CD4-positive, alpha-beta T cell treated with Interleukin-12 subunit alpha and Interleukin-12 subunit beta, for 1 hour (primary cell): ENCODE results near the gene UBQLNL.
A peak's percentile ranks its signal among the peaks of the same experiment; 100 is the strongest.

ENCODE experiments used
- DNase-seq: peaks from one replicate; pipeline ENCODE4 v3.0.0-alpha.2; 2020

UBQLNL gene

GRCh38 chr11:5507177-5507932 lies 9.1 kb downstream of the UBQLNL start:
- DNase-seq: no peak

DNA sequence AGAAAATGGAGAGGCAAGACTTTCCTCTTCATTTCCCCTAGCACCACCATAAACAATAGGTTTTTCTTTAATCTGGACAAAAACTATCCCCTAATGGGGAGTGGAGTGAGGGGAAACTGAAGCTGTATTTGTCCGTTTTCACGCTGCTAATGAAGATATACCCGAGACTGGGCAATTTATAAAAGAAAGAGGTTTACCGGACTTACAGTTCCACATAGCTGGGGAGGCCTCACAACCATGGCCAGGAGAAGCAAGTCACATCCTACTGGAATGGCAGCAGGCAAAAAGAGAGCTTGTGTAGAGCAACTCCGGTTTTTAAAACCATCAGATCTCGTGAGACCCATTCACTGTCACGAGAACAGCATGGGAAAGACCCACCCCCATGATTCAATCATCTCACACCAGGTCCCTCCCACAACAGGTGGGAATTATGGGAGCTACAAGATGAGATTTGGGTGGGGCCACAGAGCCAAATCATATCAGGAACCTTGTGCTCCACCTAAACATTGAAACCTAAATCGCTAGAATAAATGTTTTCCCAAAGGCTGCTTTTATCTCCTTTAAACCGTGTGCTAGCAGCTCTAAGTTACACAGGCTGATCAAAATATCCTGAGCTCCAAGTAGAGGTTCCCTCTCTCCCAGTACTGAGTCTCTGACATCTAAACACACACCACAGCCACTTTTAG lies 11.0 kb downstream of the UBQLNL start:
- no peak for DNase-seq

DNA sequence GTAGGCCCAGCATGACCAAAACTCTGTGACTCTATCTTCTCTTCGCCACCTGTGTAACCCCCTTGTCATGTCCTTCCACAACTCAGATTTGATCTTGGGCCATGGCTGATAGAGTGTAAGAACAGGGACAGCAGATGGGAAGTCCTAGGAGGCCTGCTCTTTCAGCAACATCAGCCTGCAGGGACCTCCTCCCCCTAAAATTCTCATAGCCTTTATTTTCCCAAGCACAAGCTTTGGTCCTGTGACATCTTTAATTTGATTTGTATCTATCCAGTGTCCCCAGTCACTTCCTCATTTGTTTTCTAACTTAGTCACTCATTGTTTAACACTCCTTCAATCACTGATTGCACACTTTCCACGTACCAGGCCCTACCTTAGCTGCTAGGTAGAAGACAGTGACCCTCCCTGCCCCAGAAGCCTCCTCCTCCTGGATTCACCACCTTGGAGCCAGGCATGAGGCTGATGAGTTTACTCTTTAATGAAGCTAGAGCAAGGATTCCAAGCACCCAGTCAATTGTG lies 12.0 kb downstream of the UBQLNL start:
- no peak for DNase-seq

GRCh38 chr11:5500393-5500801 lies 16.1 kb downstream of the UBQLNL start:
- no peak for DNase-seq

DNA sequence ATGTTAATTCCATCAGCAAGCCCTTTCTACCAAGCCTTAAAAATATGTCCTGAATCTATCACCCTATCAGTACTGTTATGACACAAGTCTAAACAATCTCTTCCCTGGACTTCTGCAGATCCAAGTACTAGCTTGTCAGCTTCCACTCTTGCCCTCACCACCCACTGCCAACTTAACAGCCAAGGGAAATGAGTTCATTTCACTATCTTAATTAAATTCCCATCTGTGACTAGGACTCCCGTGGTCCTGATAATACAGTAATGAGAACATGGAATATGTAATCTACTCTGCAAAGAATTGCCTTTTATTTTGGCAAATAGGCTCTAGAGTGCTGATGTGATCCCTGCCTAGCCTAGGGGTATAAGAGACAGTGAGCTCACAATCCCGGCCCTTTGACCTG lies 16.8 kb downstream of the UBQLNL start:
- no peak for DNase-seq

DNA sequence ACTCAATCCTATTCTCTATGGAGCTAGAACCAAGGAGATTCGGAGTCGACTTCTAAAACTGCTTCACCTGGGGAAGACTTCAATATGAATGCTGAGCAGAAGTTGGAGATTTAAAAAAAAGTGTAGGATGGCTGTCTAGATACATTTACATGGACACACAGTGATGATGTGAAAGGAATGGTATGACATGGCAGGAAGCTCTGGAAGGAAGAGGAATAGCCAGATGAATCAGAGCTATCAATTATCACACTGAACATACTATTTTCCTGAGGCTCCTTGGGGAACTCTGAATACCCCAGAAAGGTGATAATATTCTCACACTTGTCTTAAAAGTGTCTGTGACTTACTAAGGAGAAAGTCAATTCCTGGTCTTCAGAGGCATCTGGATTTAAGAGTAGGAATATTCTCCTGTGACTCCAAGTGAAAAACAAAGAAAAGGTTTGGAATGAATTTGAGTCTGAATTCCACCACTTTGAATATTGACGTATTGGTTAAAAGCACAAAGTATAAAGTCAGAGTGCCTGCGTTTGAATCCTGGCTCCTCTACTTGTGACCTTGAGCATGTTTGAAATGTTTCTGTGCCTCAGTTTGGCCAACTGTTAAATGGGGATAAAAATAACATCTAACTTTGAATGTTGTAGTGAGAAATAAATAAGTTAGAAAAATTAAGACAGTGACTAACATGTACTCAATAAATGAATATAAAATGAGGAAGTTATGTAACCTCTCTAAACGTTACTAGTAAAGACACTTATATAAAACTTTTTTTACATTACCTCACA lies 26.7 kb downstream of the UBQLNL start:
- DNase-seq: no peak

DNA sequence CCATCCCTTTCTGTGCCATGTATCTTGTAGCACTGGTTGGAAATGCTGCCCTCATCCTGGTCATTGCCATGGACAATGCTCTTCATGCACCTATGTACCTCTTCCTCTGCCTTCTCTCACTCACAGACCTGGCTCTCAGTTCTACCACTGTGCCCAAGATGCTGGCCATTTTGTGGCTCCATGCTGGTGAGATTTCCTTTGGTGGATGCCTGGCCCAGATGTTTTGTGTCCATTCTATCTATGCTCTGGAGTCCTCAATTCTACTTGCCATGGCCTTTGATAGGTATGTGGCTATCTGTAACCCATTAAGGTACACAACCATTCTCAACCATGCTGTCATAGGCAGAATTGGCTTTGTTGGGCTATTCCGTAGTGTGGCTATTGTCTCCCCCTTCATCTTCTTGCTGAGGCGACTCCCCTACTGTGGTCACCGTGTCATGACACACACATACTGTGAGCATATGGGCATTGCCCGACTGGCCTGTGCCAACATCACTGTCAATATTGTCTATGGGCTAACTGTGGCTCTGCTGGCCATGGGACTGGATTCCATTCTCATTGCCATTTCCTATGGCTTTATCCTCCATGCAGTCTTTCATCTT lies 27.6 kb downstream of the UBQLNL start:
- no peak for DNase-seq

- DNase-seq: no peak
These were observed 28.1 kb downstream of the UBQLNL start, which contains the start of gene OR52D1 for GRCh38 chr11:5488385-5488784. Gene OR52D1, plus strand, starts transcription at chr11:5488685. Its CDS starts 22 bp downstream, at chr11:5488707.

DNA sequence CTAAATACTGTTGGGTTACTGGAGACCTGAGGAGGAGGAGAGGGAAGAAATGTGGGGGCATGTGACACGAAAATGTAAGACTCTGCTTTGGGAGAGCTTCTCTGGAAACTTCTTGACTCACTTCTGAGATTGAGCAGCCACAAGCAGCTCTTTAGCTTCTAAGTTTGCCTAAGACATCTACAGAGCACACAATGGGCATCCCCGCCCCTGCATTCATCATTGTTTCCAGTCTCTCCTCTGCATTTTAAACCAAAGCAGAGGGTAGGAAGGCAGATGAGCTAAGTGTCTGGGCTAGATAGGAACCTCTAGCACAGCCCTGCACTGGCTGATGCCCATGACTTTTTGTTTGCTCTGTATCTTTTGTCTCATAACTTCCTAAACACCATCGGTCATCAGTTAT lies 30.1 kb downstream of the UBQLNL start:
- DNase-seq: no peak

DNA sequence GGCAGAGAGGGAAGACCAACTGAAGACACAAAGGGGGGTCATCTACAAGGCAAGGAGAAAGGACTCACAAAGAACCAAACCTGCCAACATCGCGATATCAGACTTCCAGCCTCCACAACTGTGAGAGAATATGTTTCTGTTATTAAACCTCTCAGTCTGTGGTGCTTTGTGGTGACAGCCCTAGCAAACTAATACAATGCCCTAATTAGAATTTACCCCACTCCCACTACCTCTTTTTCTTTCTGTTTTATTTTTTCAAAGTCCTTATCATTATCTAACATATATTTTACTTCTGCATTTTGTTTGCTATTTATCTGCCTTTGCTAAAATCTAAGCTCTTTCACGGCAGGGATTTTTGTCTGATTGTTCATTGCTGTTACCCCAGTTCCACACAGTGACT lies 30.5 kb downstream of the UBQLNL start:
- DNase-seq: no peak

DNA sequence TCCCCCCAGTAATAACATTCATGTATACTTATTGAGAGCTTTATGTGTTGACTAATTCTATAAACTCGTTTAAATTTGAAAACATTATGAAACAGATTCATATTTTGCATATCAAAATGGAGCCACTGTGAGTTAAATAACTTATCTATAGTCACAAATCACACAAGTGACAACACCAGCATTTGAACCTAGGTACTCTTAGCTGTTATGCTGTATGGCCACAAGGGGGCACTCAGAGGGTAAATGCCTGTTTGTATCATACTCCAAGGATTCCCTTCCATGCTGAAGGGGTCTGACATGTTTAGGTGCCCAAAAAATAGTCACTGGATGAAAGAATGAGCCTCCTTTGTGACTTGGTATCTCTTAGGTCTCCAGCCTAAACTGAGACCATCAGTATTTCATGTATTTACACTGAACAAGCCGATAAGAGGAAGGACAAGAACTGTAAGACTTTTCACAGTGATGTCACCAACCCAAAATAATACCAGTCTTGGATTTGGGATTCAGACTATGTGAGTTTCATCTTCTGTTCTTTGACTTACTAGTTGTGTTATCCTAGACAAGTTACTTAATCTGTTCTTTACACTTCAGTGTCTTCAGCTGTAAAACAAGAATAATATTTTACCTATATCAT lies 40.2 kb downstream of the UBQLNL start:
- DNase-seq: peak; percentile 46

- DNase-seq: no peak
These were observed 42.6 kb downstream of the UBQLNL start for GRCh38 chr11:5473921-5474320.

DNA sequence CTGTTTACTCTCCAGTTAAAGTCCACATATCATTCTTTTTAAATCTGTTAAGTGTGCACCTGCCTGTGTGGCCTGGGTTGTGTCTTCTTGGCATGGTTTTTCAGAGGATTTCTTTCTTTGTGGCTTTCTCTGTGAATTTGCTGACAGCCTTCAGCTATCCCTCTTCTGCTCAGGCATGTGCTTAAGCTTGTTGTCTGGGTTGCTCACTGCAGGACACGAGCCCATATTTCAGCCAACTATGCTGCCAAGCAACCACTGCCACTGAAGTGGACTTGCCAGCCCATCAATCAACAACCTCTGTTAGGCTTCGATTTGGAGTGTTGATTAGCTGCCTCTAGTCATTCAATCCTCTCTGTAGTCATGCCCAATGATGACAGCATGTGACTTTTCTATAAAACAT lies 49.0 kb downstream of the UBQLNL start:
- no peak for DNase-seq
